Raji (cell line): ENCODE data around the gene BTNL8.

Source experiments
- POLR2A ChIP-seq: IDR thresholded peaks from 2 replicates; pipeline ENCODE4 v1.6.1; 2011; ENCODE audit warnings: low read depth, low read length, control low read depth; ENCODE audit not compliant: insufficient read depth

The BTNL8 gene

DNA sequence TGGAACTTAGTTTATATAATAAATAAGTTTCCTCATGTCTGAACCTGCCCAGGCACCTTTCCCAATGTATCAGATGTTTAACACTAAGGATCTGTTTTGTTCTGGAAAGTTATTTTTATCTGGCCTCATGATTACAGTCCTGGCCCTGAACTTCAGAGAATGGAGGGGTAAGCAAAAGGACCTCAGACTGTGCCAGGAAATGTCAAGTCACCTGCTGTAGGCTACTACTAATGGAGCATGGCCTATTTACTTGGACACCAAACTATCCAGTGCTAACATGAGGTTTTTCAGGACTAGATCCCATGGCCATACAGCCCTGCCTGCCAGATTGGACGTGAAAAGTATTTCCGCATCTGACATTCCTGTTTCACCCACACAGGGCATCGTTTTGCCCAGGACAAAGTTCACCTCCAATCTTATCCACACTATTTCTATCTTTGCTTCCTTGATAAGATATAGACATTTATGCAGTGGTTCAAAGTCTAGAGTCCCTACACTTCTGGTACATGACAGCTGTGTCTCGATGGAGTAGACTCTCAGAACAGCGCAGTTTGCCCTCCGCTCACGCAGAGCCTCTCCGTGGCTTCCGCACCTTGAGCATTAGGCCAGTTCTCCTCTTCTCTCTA lies at the start of gene BTNL8:
TSS of gene BTNL8 (plus strand) at position 539 of the 626 bp plus-strand sequence. CDS start 152 bp downstream, outside the sequence.
- no peak for TF ChIP-seq POLR2A

DNA sequence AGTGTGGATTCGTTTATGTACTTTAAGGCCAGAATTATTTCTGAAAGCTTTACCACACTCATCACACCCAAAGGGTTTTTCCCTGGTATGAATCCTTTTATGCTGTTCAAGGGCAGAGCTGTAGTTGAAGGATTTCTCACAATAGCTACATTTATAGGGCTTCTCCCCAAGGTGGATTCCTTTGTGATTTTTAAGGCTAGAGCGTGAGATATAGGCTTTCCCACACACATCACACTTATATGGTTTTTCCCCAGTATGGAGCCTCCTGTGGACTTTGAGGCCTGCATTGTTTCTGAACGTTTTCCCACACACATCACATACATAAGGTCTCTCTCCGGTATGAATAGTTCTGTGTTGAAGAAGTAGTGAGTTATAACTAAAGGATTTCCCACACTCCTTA lies 49.1 kb upstream of the BTNL8 start:
- no peak for TF ChIP-seq POLR2A

DNA sequence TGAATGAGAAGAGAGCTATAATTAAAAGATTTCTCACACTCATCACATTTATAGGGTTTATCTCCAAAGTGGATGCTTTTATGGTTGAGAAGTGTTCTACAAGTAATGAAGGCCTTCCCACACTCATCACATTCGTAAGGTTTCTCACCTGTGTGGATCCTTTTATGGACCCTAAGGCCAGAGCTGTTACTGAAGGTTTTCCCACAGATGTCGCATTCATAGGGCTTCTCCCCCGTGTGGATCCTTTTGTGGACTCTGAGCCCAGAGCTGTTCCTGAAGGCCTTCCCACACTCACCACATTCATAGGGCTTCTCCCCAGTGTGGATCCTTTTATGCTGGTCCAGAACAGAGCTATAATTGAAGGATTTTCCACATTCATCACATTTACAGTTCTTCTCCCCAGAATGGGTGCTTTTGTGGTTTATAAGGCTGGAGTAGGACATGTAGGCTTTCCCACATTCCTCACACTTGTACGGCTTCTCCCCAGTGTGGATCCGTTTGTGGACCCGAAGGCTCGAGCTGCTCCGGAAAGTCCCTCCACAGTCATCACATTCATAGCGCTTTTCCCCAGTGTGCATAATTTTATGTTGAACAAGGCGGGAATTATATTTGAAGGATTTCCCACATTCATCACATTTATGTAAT lies 48.4 kb upstream of the BTNL8 start:
- no peak for TF ChIP-seq POLR2A

DNA sequence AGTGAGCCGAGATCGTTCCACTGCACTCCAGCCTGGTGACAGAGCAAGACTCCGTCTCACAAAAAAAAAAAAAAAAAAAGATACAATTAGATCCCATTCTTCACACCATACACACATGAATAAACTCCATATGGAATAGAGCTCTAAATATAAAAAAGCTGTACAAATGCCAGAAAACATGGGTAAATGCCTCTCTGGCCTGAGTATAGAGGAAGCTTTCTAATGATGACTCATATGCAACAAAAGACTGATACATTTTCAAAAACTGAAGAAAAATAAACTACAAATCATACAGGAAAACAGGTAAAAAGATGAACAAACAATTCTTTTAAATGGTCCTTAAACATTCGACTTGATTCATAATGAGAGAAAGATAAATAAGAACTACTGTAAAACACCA lies 46.5 kb upstream of the BTNL8 start:
- no peak for TF ChIP-seq POLR2A

DNA sequence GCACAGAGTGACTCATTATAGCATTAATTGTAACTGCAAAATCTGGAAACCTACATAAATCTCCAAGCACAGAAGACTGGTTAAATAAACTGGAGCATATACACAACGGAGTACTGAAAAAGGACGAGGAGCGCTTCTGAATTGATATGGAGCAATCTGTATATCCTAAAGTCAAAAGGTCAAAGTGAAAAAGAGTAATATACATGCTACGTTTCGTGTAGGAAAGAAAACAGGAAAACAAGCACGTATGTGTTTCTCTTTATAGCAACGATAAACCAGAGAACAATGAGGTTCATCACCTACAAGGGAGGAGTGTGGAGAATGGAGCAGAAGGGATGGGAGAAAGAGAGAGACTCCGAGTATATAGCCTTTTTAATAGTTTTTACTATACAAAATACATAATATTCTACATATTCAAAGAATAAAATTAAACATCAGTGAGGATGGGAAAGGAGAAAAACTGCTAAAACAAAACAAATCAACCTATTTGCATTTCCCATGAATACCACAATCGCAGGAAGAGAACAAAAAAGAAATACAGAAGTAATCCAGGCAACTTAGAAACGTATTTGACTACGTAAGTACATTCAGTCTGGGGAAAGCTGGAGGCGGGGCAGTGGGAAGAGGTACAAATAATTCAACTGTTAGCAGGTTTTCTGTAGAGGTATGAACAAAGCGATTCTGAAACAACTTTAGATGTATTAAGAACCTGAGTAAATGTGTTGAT lies 45.7 kb upstream of the BTNL8 start:
- TF ChIP-seq POLR2A = no peak

DNA sequence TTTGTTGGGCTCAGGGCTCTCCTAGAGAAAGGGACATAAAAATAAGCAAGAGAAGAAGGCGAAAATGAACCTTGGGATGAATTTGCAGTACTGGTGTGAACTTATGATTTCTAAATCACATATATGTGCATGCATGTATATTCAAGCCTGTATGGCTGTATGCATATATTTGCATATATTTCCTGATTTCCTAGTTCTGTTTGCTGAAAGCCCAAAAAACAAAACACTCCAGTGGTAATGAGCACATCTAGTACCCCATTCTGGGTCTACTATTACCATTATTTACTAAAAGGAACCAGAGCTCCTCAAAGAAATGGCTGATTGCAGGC lies 45.1 kb upstream of the BTNL8 start:
- no peak for TF ChIP-seq POLR2A

- no peak for TF ChIP-seq POLR2A
Observed at GRCh38 chr5:180858586-180858985, 40.4 kb upstream of the BTNL8 start.

DNA sequence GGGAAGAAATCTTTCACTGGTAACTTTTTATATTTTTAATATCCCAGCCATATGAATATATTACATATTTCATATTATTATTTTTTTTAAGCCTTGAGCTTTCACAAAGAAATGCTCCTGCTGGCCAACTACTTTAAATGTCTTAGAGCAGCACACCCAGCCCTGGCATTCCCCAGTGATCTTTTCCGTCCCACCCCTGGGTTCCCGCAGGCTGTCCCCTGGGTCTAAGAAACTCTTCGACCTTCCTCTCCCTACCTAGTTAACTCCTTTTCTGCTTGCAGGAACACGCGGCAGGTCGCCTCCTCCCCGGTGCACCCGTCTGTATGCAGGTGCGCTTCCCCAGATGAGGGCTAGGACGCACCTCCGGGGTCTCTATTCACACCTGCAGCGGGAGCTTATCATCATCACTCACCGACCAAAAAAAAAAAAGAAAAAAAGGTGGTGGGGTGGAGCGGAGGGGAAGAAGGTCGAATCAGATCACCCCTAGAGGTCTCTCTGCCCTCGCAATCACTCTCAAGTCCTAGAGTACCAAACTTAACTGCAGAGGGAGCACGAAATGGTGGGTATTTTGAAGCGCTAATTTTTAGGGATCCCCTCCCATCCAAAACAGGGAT lies 38.6 kb upstream of the BTNL8 start:
- TF ChIP-seq POLR2A = peak; percentile 72; the same call in 1 of the 2 replicates

- TF ChIP-seq POLR2A = peak; percentile 58
Observed at GRCh38 chr5:180860887-180861822, 37.8 kb upstream of the BTNL8 start, which contains the start of gene ZFP62. Gene ZFP62, minus strand, starts transcription at chr5:180861276. Its CDS starts 57 bp downstream, at chr5:180861219.

DNA sequence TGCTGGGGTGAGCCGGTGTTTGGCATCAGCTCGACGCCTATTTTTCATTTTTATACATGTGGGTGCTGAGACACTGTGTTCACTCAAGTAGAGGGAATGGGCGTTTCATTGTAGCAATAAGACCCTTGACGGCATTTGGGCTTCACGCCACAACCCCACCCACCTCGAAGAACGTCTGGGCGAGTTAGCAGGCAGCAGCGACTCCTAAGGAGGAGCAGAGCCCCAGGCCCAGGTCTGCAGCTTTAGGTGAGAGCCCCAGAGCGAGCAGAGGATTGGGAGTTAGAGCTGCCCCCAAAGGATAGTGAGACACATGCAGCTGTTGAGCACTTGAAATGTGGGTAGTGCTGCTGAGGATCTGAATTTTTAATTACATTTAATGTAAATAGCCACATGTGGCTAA lies 36.3 kb upstream of the BTNL8 start:
- no peak for TF ChIP-seq POLR2A

GRCh38 chr5:180865981-180866695 lies 32.8 kb upstream of the BTNL8 start:
- TF ChIP-seq POLR2A = no peak

- TF ChIP-seq POLR2A = no peak
Observed at GRCh38 chr5:180866985-180867384, 32.0 kb upstream of the BTNL8 start.

DNA sequence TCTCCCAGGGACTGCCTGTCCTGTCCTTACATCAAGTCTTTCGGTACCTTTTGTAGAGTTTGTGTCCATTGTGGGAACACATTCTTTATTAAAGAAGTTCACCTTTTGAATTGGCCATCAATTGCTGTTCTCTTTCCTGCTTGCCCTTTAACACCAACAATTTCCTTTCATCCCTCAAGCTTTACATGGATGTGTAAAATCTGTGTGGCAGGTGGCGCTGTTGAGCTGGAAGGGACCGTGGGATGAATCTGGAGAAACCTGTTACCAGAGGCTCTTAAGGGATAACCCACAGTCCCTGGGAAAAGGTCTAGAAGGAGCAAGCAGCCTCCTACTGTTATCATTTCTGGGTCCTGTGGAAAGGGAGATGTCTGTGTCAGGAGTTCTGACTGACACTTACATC lies 30.0 kb upstream of the BTNL8 start:
- no peak for TF ChIP-seq POLR2A

- no peak for TF ChIP-seq POLR2A
Observed at GRCh38 chr5:180869587-180869986, 29.4 kb upstream of the BTNL8 start.
